SU-DHL-6 (cell line): ENCODE measurements around the gene AP3S1.

Source experiments
- CTCF ChIP-seq: fragments of 200-600 bp; sonication (generic); IDR thresholded peaks from one replicate; pipeline ENCODE4 v1.5.1; 2017; ENCODE audit warnings: antibody characterized with exemption, mild to moderate bottlenecking, low read length, moderate library complexity; ENCODE audit not compliant: insufficient read depth, poor library complexity, severe bottlenecking
- EZH2phosphoT487 ChIP-seq: fragments of 200-600 bp; sonication (generic), shearing (Covaris generic); conservative IDR thresholded peaks from 2 replicates; pipeline ENCODE4 v1.6.1; 2018; ENCODE audit warnings: mild to moderate bottlenecking, antibody characterized with exemption, low read length, moderate library complexity, mixed read lengths

- no peak for TF ChIP-seq CTCF
- no peak for TF ChIP-seq EZH2phosphoT487
Observed at GRCh38 chr5:115907177-115907576, 65.4 kb downstream of the AP3S1 start.
